ENCODE data around the gene ARHGAP15.
"Not testable (repeated sequence)": the region's sequence is repeated elsewhere in the genome, so short reads cannot be mapped to it uniquely, and the experiment has no call there.

The ARHGAP15 gene

GRCh38 chr2:143526498-143526897, 397.3 kb downstream of the ARHGAP15 start:
- DNase-seq (ENCODE audit: low read depth in 3 of 3) = no peak

DNA sequence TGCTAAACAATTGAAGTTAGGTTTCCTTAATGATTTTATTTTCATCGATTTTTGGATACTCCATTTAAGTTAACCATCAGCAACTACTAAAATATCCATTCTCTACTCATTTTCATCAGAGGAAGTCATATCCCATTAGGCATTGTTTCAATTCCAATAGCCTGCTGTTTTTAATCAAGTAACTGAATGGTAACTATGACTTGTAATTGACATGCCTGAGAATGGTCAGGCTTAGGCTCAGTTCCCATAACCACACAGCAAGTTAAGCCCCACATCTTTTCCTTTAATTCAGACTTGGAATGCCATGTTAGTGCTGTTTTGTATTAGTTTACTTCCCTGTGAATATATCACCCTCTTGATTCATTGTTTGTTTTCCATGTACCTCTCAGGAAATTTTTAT, 398.8 kb downstream of the ARHGAP15 start:
- no peak for DNase-seq (ENCODE audit: low read depth in 3 of 3)

GRCh38 chr2:143529118-143529720, 400.0 kb downstream of the ARHGAP15 start:
- DNase-seq (ENCODE audit: low read depth in 3 of 3) = no peak

DNA sequence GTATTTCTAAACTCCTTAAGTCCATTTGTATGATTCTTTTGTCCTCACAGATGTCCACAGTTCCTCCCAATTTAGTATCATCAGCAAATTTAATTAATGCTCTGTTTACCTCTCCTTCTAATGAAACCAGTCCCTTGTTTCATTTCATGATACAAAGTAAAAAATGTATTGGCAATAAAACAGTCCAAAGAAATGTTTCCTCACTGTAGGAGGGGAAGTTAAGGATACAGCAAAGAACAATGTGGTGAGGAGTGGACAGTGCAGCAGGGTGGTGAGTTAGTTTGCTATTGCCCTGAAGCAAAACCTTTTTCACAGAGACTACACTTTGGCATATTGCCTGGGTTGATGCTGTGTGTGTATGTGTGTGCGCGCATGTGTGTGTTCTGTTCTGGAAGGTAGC, 401.5 kb downstream of the ARHGAP15 start:
- DNase-seq (ENCODE audit: low read depth in 3 of 3) = no peak

GRCh38 chr2:143532061-143532460, 402.8 kb downstream of the ARHGAP15 start:
- DNase-seq (ENCODE audit: low read depth in 3 of 3) = no peak

DNA sequence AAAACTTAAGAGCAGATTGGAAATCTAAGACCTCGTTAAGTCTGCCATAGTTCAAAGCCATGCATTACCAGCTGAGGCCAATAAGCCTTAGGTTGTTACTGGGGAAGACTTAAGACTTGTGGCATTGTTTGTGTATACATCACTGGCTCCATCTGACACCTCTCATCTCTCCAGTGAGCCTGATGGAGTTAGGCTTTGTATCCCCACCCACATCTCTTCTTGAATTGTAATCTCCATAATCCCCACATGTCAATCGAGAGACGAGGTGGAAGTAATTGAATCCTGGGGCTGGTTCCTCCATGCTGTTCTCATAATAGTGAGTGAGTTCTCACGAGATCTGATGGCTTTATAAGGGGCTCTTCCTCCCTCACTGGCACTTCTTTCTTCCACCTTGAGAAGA, 404.6 kb downstream of the ARHGAP15 start:
- no peak for DNase-seq (ENCODE audit: low read depth in 3 of 3)

DNA sequence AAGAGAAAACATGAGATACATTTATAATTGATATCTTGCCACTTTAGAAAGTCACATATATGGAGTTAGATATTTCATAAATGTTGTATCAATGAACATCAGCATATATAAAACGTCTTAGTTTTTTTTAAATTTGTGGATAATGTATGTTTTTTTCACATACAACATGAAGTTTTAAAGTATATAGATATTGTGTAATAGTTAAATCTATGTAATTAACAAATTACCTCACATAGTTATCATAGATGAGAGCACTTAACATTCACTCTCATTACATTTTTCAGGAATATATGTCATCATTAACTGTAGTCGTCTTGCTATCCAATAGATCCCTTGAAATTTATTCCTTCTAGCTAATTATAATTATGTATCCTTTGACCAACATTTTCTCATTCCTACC, 406.6 kb downstream of the ARHGAP15 start:
- DNase-seq (ENCODE audit: low read depth in 3 of 3) = no peak

GRCh38 chr2:143541899-143542298, 412.7 kb downstream of the ARHGAP15 start:
- DNase-seq (ENCODE audit: low read depth in 3 of 3) = not testable (repeated sequence)

GRCh38 chr2:143545059-143545948, 416.1 kb downstream of the ARHGAP15 start:
- no peak for DNase-seq (ENCODE audit: low read depth in 3 of 3)

DNA sequence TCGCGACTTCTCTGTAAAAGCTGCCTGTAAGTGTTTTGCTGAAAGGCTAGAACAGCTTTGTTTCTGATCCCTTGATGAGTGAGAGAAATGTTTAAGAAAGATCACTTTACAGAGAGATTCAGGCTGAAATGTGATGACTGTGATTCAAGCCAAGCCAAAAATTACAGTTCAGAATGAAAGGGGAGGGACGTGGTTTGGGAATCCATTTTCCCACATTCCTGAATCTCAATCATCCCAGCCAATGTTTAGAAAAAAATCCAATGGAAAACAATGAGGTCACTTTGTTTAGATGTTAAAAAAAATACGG, 416.7 kb downstream of the ARHGAP15 start:
- no peak for DNase-seq (ENCODE audit: low read depth in 3 of 3)

GRCh38 chr2:143548032-143548431, 418.8 kb downstream of the ARHGAP15 start:
- DNase-seq (ENCODE audit: low read depth in 3 of 3) = no peak

DNA sequence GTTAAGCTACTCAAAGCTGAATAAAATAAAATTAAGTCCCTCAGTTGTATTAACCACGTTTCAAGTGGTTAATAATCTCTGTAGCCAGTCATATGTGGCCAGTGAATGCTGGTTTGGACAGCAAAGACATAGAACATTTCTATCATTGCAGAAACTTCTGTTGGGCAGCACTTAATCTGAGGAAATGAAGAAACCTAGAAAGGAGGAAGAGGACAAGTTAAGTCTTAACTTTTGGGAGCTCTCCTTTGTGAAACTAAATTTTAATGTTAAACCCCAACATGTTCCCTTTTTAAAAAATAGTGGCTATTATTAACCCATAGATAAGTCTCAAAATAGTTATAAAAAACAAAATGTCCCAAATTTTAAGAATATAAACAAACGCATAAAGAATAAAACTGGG, 421.3 kb downstream of the ARHGAP15 start:
- DNase-seq (ENCODE audit: low read depth in 3 of 3) = no peak

- no peak for DNase-seq (ENCODE audit: low read depth in 3 of 3)
Observed at GRCh38 chr2:143551971-143552650, 422.9 kb downstream of the ARHGAP15 start.

DNA sequence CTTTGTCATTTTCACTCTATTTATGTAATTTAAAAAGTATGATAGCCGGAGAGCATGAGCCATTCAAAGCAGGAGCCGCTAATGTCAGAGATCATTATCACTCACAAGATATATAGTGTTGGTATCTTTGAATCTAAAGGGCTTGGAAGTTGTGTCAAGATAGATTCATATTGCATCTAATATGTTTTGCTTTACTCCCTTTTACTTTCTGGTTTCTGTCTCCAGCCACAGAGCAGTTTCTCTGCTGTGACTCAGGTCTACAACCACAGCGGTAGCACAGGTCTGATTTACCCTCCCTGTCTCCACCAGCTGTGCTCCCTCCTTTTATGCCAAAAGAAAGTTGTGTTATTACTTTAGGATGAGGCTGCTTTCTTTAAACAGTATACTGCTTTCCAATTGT, 424.0 kb downstream of the ARHGAP15 start:
- peak in 2 of 3 experiments; percentile 6 to 15 for DNase-seq (ENCODE audit: low read depth in 3 of 3)

GRCh38 chr2:143558665-143559064, 429.4 kb downstream of the ARHGAP15 start:
- DNase-seq (ENCODE audit: low read depth in 3 of 3) = no peak

- no peak for DNase-seq (ENCODE audit: low read depth in 3 of 3)
Observed at GRCh38 chr2:143559147-143559546, 429.9 kb downstream of the ARHGAP15 start.

DNA sequence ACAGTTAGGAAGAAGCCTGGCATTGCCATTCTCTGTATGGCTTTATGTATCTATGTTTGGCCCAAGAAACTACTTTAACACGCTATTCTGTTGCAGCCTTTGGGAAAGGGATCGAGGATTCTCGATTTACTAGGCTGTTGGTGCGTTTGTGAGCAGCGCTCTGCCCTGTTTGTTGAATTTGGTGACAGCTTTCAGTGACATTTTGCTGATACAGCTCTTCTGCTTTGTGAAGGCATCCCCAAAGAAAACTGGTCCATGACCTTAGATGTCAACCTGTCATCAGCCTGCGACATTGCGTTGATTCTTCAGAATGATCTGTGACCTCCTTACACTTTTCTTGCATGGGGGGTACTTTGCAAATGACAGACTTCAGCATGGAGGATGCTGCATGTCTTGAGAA, 431.5 kb downstream of the ARHGAP15 start:
- no peak for DNase-seq (ENCODE audit: low read depth in 3 of 3)

DNA sequence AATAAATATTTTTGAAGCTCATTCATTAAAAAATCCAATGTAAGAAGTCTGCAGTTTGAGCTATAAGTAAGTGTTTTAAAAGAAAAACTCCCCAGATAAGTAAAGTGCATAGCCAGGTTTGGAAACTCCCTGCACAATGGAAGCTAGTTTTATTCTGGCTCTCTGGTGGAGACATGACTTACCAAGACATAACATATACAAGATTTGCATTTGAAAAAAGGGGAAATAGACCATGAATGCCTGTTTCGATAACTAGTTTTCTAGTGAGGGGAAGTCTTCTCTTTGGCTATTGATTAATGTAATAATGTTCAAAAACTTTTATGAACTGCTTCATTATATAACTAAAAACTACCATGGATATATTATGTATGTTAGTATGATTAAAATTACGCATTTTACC, 435.2 kb downstream of the ARHGAP15 start:
- no peak for DNase-seq (ENCODE audit: low read depth in 3 of 3)

DNA sequence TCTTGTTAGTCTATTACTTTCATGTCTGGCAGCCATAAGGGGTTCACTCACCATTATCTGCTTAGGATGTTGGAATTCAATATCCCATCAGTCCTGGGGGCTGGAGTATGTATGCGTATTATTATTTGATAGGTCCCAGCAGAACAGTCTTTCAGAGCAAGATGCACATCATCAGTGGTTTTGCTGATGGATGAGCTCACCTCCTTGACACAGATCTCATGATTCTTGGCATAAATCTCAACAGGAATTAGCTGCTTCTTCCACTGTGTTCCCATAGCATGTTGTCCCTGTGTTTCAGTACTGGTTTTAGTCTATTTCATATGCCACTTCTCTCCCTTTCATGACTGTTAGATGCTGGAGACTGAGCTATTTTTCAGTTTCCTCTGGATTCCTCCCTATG, 442.5 kb downstream of the ARHGAP15 start:
- no peak for DNase-seq (ENCODE audit: low read depth in 3 of 3)

- DNase-seq (ENCODE audit: low read depth in 3 of 3) = no peak
Observed at GRCh38 chr2:143572421-143572820, 443.2 kb downstream of the ARHGAP15 start.

DNA sequence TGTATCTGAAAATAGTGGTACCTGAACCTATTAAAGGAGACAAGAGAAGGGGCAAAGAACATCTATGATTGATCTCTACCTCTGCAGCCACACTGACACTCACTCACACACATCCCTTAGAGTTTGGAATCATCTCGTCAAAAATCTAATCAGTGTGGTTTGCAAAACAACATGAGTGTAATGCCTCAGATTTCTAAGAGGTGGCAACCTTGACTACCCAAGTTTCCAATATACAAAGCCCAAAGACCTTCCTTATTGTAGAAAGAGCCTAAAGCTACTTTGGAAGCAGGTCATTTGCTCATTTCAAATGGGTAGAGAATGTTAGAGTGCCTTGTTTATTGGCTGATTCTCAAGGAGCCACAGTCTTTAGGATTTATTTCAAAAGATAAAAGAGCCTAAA, 444.9 kb downstream of the ARHGAP15 start:
- no peak for DNase-seq (ENCODE audit: low read depth in 3 of 3)

GRCh38 chr2:143575340-143575739, 446.1 kb downstream of the ARHGAP15 start:
- no peak for DNase-seq (ENCODE audit: low read depth in 3 of 3)

- DNase-seq (ENCODE audit: low read depth in 3 of 3) = no peak
Observed at GRCh38 chr2:143577489-143577888, 448.3 kb downstream of the ARHGAP15 start.
